Endothelial cell (in vitro differentiated cells): ENCODE results near the gene VWA2. TPM values are rescaled to one million over a fixed set of nuclear protein-coding genes. Genes with fewer than 3 reads are reported as not detected.

Experiments
- DNase-seq: peaks from one replicate; pipeline ENCODE4 v3.0.0; 2021; ENCODE audit warnings: low spot score
- H3K27ac Mint-ChIP-seq: one replicate; pipeline ENCODE4 v1.8.0; 2021; ENCODE audit warnings: mixed read lengths, inconsistent platforms; ENCODE audit not compliant: unreplicated experiment
- H3K27me3 Mint-ChIP-seq: one replicate; pipeline ENCODE4 v1.8.0; 2021; ENCODE audit warnings: mild to moderate bottlenecking, moderate library complexity, mixed read lengths, inconsistent platforms; ENCODE audit not compliant: unreplicated experiment
- H3K36me3 Mint-ChIP-seq: one replicate; pipeline ENCODE4 v1.8.0; 2021; ENCODE audit warnings: mild to moderate bottlenecking, low read depth, mixed read lengths, inconsistent platforms; ENCODE audit not compliant: unreplicated experiment
- H3K4me1 Mint-ChIP-seq: one replicate; pipeline ENCODE4 v1.8.0; 2021; ENCODE audit warnings: mild to moderate bottlenecking, mixed read lengths, inconsistent platforms; ENCODE audit not compliant: unreplicated experiment
- H3K4me3 Mint-ChIP-seq: one replicate; pipeline ENCODE4 v1.8.0; 2021; ENCODE audit warnings: mild to moderate bottlenecking, mixed read lengths, inconsistent platforms; ENCODE audit not compliant: unreplicated experiment
- H3K9me3 Mint-ChIP-seq: one replicate; pipeline ENCODE4 v1.8.0; 2021; ENCODE audit warnings: mixed read lengths, inconsistent platforms; ENCODE audit not compliant: unreplicated experiment
- total RNA-seq: library from RNA; stranded (reverse); fragmentation: NEBNext Ultra II Directional; extraction: Animal tissue kit (Norgen Biotek cat#: 25700); gene quantifications from one replicate; pipeline ENCODE4 v1.2.1, GENCODE V29; 2021; ENCODE audit not compliant: unreplicated experiment
- TF ChIP-seq, protein P1 (sequence below): fragments of 200-600 bp; sonication (generic); IDR thresholded peaks from one replicate; pipeline ENCODE4 v1.5.0; 2021; ENCODE audit warnings: antibody characterized with exemption; ENCODE audit not compliant: unreplicated experiment

The VWA2 gene
- total RNA-seq, 1 donor from 2014 or later, result 2.4 TPM

DNA sequence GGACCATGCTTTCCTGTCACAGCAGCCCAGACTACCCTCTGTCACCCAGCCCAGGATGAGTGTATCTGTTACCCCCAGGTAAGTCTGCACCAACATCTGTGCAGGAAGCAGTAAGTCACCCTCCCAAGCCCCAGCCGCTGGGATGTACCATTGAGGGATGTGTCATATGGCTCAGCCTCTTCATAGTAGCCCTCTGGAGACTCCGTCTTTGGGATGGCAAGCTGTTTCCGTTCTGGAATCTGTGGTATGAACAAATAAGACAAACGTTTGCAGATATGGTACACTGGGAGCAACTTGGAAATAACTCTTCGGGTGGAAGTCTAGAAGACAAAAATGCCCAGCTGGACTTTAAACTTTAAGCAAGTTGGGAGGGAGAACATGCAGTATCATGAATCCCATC, 84.0 kb downstream of the VWA2 start:
- DNase-seq, result no peak
- Mint-ChIP-seq H3K36me3 (no peaks in the 10 kb centered on the region), H3K27ac (no peak overlapping the region), H3K9me3 (no peaks in the 10 kb centered on the region), H3K4me3 (no peak overlapping the region), H3K4me1 (no peaks in the 10 kb centered on the region), H3K27me3 (peaks cover 2% of the 10 kb centered on the region)
- TF ChIP-seq, protein P1, sequence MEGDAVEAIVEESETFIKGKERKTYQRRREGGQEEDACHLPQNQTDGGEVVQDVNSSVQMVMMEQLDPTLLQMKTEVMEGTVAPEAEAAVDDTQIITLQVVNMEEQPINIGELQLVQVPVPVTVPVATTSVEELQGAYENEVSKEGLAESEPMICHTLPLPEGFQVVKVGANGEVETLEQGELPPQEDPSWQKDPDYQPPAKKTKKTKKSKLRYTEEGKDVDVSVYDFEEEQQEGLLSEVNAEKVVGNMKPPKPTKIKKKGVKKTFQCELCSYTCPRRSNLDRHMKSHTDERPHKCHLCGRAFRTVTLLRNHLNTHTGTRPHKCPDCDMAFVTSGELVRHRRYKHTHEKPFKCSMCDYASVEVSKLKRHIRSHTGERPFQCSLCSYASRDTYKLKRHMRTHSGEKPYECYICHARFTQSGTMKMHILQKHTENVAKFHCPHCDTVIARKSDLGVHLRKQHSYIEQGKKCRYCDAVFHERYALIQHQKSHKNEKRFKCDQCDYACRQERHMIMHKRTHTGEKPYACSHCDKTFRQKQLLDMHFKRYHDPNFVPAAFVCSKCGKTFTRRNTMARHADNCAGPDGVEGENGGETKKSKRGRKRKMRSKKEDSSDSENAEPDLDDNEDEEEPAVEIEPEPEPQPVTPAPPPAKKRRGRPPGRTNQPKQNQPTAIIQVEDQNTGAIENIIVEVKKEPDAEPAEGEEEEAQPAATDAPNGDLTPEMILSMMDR, result no peak

DNA sequence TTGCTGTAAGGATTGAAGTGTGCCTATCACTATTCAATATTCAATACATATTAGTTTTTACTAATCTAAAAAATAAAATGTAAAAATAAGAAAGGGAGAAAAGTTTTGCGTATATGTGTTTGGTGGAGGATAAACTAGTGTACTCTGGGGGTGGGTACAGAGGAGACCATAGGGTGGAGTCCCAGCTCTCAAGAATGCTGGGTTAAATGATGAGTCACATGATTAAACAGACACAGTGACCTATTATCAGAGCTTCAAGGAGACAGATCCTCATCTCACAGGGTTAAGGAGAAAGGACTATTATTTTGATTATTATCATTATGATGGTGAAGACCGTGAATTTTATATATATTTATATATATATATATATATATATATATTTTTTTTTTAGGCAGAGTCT, 87.7 kb downstream of the VWA2 start:
- H3K4me1 Mint-ChIP-seq, result no peaks in the 10 kb centered on the region
- H3K9me3 Mint-ChIP-seq, result no peaks in the 10 kb centered on the region
- no peak overlapping the region for H3K4me3 Mint-ChIP-seq
- no peaks in the 10 kb centered on the region for H3K36me3 Mint-ChIP-seq
- no peak for DNase-seq
- TF ChIP-seq, protein P1, result no peak
- H3K27ac Mint-ChIP-seq, result no peak overlapping the region
- H3K27me3 Mint-ChIP-seq, result peaks cover 2% of the 10 kb centered on the region

DNA sequence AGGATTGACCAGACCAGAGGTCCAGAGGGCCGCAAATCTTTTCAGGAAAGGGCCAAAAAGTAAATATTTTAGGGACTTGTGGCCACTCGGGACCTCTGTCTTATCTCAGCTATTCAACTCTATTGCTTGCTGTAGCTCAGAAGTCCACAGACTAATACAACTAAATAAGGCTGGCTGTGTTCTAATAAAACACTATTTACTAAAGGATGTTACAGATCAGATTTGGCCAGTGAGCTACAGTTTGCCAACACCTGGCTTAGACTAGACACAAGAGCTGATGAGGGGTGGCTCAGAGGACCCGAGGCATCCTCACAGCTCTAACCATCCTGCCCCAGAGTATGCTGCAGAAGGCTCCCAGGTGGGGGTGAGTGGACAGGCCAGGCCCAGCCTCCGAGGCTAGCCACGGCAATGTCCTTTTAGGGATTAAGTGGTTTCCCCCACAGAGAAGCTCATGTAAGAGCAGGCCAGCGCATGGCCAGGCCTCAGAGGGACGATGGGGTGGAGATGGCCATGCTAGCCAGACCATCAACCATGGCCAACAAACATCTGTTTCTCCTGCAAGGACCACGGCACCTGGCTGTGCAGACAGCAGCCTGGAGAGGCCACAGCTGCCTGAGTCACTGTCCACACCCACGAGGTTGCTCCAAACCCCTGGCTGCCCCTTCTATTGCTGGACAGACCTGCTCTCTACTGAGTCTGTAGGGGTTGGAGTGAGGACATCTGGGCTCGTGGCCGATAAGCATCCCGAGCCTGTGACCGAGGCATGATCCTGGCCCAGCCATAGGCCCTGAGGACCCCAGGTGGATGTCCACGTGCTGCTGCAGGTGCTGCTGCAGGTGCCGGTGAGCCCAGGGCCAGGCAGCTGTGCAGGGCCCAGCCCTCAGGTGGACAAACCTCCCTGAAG, 88.7 kb downstream of the VWA2 start:
- TF ChIP-seq, protein P1, result no peak
- Mint-ChIP-seq H3K27me3 (peaks cover 2% of the 10 kb centered on the region), H3K27ac (no peak overlapping the region), H3K9me3 (no peaks in the 10 kb centered on the region), H3K4me1 (peaks cover 1% of the 10 kb centered on the region), H3K4me3 (no peak overlapping the region), H3K36me3 (no peaks in the 10 kb centered on the region)
- DNase-seq, result no peak

DNA sequence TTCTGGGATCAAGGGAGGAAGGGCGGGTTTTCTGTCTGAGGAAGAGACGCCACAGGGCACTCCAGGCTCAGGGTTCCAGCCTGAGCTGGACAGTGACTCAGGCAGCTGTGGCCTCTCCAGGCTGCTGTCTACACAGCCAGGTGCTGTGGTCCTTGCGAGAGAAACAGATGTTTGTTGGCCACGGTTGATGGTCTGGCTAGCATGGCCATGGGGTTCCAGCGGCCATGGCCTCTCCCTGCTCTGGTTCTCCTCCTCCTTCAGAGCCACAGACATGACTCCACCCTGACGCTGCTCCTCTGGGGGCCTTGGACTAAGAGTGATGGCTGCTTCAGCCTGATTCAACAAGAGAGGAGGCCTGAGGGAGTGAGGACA, 89.4 kb downstream of the VWA2 start:
- TF ChIP-seq, protein P1, result no peak
- DNase-seq, result no peak
- no peaks in the 10 kb centered on the region for H3K36me3 Mint-ChIP-seq
- H3K9me3 Mint-ChIP-seq, result no peaks in the 10 kb centered on the region
- H3K4me3 Mint-ChIP-seq, result no peak overlapping the region
- H3K4me1 Mint-ChIP-seq, result peaks cover 7% of the 10 kb centered on the region
- H3K27ac Mint-ChIP-seq, result no peak overlapping the region
- H3K27me3 Mint-ChIP-seq, result no peaks in the 10 kb centered on the region

DNA sequence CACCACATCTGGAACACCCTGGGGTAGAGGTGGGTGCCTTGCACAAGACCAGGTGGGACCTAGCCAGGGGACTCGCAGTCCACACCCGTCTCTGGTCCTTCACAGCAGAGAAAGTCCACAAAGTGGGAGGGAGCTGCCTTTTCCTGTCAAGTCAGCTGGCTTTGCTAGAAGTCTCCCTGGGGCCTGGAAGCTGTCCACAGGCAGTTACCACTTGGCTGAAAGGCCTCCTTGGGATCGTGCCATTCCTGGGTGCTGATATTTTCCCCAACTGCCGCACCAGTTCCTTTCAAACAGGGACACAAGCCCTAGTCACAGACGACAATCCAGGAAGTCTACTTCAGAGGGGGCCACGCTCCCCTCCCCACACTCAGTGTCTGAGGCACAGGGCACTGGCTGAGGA, 89.8 kb downstream of the VWA2 start:
- no peak for DNase-seq
- no peaks in the 10 kb centered on the region for H3K27me3 Mint-ChIP-seq
- H3K27ac Mint-ChIP-seq, result no peak overlapping the region
- no peak overlapping the region for H3K4me3 Mint-ChIP-seq
- no peaks in the 10 kb centered on the region for H3K36me3 Mint-ChIP-seq
- TF ChIP-seq, protein P1, result no peak
- peaks cover 7% of the 10 kb centered on the region for H3K4me1 Mint-ChIP-seq
- no peaks in the 10 kb centered on the region for H3K9me3 Mint-ChIP-seq
